Kidney capillary endothelial cell (primary cell): ENCODE results near the gene BLTP2.
A peak's percentile ranks its signal among the peaks of the same experiment; 100 is the strongest.

Experiments
- DNase-seq: peaks from one replicate; pipeline ENCODE4 v3.0.0-alpha.2; 2018; ENCODE audit warnings: low spot score

The BLTP2 gene

DNA sequence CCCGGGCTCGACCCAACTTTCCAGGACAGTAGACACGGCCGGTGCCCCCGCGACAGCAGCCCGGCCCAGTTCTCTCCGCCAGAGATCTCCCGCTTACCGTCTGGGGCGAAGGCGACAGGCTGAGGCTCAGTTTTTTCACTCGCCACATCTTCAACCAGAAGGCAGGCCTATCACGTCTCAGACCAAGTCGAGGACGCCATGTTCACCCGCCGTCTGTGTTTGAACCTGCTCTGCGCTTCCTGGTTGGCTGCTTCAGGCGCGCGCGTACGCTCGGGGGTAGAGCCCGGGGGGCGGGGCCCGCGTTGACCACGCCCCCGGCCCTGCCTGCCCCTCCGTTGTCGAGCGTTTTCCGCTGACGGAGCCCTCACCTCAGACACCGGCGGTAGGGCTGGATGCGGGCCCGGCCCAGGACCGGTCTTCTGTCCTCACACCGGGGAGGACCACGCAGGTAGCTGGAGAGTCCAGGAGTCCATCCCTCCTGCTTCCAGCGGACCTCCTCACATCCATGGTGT is 46.1 kb downstream of the BLTP2 start, which contains the start of gene SPAG5:
SPAG5 (minus strand) TSS at position 227 of the 512 bp plus-strand sequence; CDS start at position 148, 79 bp downstream.
- peak; percentile 88 for DNase-seq

DNA sequence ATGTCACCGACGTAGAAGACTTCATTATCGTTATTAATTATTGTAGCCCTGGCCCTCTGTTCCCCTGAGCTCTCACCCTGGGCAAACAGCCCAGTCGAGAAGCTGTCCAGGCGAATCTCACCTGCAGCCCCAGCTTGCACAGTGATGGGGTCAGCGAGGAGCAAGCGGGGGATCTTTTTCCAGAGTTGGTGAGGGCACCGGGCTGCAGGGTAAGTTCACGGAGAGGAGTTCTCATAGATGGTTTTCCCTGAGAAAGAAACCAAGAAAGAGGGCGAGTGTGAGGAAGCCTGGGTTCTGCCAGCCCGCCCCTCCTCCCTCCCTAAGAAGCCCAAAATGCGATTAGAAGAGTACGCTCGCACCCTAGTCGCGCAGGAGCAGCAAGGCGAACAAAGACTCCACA is 46.6 kb downstream of the BLTP2 start:
- peak; percentile 5 for DNase-seq

DNA sequence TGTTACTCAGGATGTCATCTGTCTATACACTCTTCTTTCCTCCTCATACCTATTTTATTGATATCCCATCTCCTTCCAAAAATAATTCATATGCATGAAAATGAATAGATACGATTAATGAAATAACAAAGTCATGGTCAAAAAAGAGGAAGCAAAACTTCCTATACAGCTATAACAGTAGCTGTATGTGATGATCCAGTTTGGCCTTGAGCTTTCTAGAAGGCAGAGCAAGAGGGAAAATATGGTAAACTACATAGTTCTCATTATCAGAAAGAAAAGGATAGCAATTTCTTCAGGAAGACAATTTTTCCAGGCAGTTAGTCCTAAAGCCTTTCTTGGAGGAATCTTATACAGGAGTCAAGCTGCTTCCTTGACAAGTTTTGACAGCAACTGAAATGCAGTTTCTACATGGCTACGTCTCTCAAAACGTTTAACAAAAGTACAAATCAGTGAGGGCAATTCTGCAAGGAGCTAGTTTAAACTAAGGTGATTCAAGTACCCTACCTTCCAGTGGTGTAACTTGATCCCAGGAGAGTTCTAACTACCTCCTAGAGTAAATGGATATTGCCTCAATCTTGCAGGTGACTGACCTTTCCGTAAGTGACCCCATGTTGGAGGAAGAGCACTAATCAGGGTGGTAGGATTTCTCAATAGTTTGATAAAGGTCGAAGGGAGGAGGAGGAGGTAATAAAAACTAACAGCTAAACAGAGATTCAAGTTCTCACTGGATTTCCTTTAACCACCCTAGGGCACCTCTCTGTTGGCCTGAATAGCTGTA is 47.2 kb downstream of the BLTP2 start:
- no peak for DNase-seq
